ENCODE data around the gene PLS3.
"Not testable (repeated sequence)": the region's sequence is repeated elsewhere in the genome, so short reads cannot be mapped to it uniquely, and the experiment has no call there.

The PLS3 gene

DNA sequence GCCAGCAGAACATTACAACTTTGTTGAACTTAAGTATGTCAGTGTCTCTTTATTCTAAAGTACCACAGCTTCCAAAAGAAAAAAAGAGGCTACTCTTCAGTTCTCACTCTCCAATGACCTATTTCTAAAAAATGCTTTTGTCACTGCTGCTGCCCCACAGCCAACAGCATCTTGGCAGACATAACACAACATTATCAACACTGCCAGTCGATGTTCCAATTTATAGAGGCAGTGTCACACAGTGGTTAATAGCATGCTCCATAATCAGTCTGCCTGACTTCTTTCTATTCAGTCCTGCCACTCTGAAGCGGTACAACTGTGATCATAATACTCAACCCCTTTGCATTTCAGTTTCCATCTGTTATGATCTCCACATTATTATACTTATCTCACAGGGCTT, 69.2 kb downstream of the PLS3 start:
- TF ChIP-seq, protein P1, sequence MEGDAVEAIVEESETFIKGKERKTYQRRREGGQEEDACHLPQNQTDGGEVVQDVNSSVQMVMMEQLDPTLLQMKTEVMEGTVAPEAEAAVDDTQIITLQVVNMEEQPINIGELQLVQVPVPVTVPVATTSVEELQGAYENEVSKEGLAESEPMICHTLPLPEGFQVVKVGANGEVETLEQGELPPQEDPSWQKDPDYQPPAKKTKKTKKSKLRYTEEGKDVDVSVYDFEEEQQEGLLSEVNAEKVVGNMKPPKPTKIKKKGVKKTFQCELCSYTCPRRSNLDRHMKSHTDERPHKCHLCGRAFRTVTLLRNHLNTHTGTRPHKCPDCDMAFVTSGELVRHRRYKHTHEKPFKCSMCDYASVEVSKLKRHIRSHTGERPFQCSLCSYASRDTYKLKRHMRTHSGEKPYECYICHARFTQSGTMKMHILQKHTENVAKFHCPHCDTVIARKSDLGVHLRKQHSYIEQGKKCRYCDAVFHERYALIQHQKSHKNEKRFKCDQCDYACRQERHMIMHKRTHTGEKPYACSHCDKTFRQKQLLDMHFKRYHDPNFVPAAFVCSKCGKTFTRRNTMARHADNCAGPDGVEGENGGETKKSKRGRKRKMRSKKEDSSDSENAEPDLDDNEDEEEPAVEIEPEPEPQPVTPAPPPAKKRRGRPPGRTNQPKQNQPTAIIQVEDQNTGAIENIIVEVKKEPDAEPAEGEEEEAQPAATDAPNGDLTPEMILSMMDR (IDR thresholded peaks at IDR 0.05; ENCODE audit: poor library complexity, severe bottlenecking): no peak
- H3K9me3 ChIP-seq (ENCODE audit: severe bottlenecking): no peaks in the 10 kb centered on the region
- H3K27ac ChIP-seq (ENCODE audit: poor library complexity, severe bottlenecking): no peak overlapping the region
- no peaks in the 10 kb centered on the region for H3K4me1 ChIP-seq (ENCODE audit: insufficient read depth, poor library complexity, severe bottlenecking)
- H3K27me3 ChIP-seq (ENCODE audit: insufficient read depth, poor library complexity, severe bottlenecking): no peaks in the 10 kb centered on the region
- no peak overlapping the region for H3K4me3 ChIP-seq (ENCODE audit: severe bottlenecking)
- peaks cover 39% of the 10 kb centered on the region for H3K36me3 ChIP-seq (ENCODE audit: low read depth)
- DNase-seq (ENCODE audit: low spot score) (no peak), ATAC-seq (ENCODE audit: low read depth) (no peak)

DNA sequence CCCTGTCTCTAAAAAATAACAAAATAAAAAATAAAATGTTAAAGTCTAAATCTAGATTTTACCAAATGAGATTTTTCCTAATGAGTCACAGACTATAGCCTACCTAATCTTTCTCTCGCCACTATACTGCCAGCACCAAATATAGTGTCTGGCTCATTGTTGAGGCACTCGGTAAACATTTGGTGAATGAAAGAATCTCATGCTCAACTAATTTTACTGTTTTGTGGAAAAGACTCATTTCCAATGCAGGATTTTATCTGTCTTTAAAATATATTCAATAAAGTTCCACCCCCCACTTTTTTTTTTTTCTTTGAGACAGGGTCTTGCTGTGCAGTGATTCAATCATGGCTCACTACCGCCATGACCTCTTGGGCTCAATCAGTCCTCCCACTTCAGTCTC, 71.5 kb downstream of the PLS3 start:
- Histone ChIP-seq H3K27ac (ENCODE audit: poor library complexity, severe bottlenecking) (no peak overlapping the region), H3K4me3 (ENCODE audit: severe bottlenecking) (no peak overlapping the region), H3K36me3 (ENCODE audit: low read depth) (peaks cover 41% of the 10 kb centered on the region), H3K9me3 (ENCODE audit: severe bottlenecking) (no peaks in the 10 kb centered on the region), H3K4me1 (ENCODE audit: insufficient read depth, poor library complexity, severe bottlenecking) (no peaks in the 10 kb centered on the region), H3K27me3 (ENCODE audit: insufficient read depth, poor library complexity, severe bottlenecking) (no peaks in the 10 kb centered on the region)
- DNase-seq (ENCODE audit: low spot score) (no peak), ATAC-seq (ENCODE audit: low read depth) (no peak)
- TF ChIP-seq, protein P1 (IDR thresholded peaks at IDR 0.05; ENCODE audit: poor library complexity, severe bottlenecking): no peak

DNA sequence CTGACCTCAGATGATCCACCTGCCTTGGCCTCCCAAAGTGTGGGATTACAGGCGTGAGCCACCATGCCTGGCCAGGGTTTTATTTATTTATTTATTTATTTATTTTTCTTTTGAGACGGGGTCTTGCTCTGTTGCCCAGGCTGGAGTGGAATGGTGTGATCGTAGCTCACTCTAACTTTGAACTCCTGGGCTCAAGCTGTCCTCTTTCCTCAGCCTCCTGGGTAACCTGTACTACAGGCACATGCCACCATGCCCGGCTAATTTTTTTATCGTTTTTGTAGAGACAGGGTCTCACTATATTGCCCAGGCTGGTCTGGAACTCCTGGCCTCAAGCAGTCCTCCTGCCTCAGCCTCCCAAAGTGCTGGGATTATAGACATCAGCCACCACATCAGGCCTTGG, 72.4 kb downstream of the PLS3 start:
- DNase-seq (ENCODE audit: low spot score); H3K9me3 ChIP-seq (ENCODE audit: severe bottlenecking); H3K27me3 ChIP-seq (ENCODE audit: insufficient read depth, poor library complexity, severe bottlenecking); ATAC-seq (ENCODE audit: low read depth); H3K4me3 ChIP-seq (ENCODE audit: severe bottlenecking); H3K27ac ChIP-seq (ENCODE audit: poor library complexity, severe bottlenecking); H3K4me1 ChIP-seq (ENCODE audit: insufficient read depth, poor library complexity, severe bottlenecking): not testable (repeated sequence)
- peaks cover 43% of the 10 kb centered on the region for H3K36me3 ChIP-seq (ENCODE audit: low read depth)

DNA sequence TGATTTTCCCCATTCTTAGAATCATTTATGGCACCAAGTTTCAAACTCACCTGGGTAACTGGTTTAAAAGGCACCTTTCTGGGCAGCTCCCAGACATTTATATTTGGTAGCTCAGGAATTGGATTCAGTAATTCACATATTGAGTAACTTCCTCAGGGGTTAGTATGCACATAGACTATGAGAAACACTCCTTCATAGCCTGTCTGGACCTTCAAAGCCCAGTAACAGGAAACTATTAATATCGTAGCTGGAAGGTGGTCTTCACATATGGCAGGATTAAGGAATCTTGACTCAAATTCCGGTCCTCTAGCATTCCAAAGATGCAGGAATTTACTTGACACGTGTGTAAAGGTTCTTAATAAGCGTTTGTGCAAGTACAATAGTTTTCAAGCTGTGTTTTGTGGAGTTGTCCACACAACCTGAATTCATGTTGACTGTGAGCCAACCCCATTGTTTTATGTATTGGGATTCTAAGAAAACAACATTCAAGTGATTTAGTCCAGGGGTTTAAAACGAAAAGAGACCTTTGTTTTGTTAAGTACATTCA, 78.4 kb downstream of the PLS3 start:
- no peak for DNase-seq (ENCODE audit: low spot score)
- TF ChIP-seq, protein P1 (IDR thresholded peaks at IDR 0.05; ENCODE audit: poor library complexity, severe bottlenecking): no peak
- Histone ChIP-seq H3K36me3 (ENCODE audit: low read depth) (peaks cover 59% of the 10 kb centered on the region), H3K27ac (ENCODE audit: poor library complexity, severe bottlenecking) (no peak overlapping the region), H3K9me3 (ENCODE audit: severe bottlenecking) (no peaks in the 10 kb centered on the region), H3K4me1 (ENCODE audit: insufficient read depth, poor library complexity, severe bottlenecking) (no peaks in the 10 kb centered on the region), H3K4me3 (ENCODE audit: severe bottlenecking) (no peak overlapping the region), H3K27me3 (ENCODE audit: insufficient read depth, poor library complexity, severe bottlenecking) (no peaks in the 10 kb centered on the region)
- ATAC-seq (ENCODE audit: low read depth): no peak

DNA sequence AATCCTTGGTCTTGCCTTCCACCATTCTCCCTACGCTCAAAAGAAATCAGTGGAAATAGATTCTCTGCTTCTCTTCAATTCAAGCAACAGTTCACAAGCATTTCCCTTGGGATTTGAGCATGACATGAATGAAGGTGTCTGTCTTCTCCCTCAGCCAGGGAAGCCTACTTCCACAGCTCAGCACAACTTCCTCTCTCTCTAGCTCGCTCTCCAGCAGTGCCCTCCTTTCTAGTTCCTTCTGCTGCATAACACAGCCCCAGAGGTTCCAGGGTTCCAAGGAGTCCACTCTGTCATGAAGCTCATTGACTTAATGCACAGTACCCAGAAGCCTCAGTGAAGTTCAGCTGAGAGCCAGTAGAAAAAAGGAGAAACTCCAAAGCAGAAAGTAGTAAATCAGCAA, 81.3 kb downstream of the PLS3 start:
- H3K27me3 ChIP-seq (ENCODE audit: insufficient read depth, poor library complexity, severe bottlenecking): no peaks in the 10 kb centered on the region
- no peaks in the 10 kb centered on the region for H3K9me3 ChIP-seq (ENCODE audit: severe bottlenecking)
- no peak for ATAC-seq (ENCODE audit: low read depth)
- peaks cover 75% of the 10 kb centered on the region for H3K36me3 ChIP-seq (ENCODE audit: low read depth)
- H3K4me3 ChIP-seq (ENCODE audit: severe bottlenecking): no peak overlapping the region
- H3K27ac ChIP-seq (ENCODE audit: poor library complexity, severe bottlenecking): peak overlapping the region; percentile 5
- no peaks in the 10 kb centered on the region for H3K4me1 ChIP-seq (ENCODE audit: insufficient read depth, poor library complexity, severe bottlenecking)
- no peak for DNase-seq (ENCODE audit: low spot score)
- TF ChIP-seq, protein P1 (IDR thresholded peaks at IDR 0.05; ENCODE audit: poor library complexity, severe bottlenecking): no peak
